Umbilical cord (tissue), 2 donors: ENCODE data around the gene IL16. TPM values are rescaled to one million over a fixed set of nuclear protein-coding genes. Genes with fewer than 3 reads are reported as not detected.

Source experiments
- DNase-seq: peaks from one replicate; pipeline ENCODE4 v3.0.0-alpha.2; 2015; ENCODE audit warnings: low spot score
- total RNA-seq: library from RNA; depleted of rRNA; stranded (reverse); fragments of >200 nt; gene quantifications from one replicate; pipeline ENCODE4 v1.2.3, GENCODE V29; 2014; ENCODE audit warnings: low replicate concordance; ENCODE audit not compliant: insufficient read depth

IL16 gene
- total RNA-seq, 1 donor from 2014 or later: 7.2 TPM

DNA sequence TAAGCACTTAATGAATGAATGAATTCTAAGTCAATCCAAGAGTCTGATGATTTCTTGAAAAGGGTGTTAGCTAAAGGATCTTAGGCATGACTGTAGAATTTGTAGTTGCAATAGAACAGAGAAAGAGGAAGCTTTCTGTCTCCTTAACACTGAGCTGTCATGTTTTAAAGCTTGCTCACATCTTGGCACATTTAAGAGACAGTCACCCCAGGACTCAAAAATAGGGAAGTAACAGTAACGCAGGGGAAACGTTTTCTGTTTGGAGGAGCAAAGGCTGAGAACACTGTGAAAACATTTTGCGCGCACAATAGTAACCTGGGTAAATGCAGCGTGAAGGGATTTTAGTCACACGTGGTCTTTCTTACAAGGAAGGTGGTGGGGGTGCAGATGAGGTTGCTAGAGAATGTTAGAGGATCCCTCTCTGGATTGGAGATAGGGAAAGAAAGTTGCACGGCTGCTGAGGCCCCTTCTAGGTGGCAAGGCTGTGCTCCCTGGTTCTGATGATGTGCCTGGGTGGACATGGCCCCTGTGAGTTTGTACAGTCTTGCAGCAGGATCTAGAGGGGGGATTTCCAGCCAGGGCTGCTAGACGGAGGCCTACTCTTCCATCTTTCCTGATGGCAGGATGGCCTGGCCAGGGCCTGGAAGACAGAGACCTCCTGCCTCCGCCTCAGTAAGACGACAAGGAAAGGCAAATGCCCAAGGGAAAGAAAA is 115.2 kb downstream of the IL16 start:
- no peak for DNase-seq

DNA sequence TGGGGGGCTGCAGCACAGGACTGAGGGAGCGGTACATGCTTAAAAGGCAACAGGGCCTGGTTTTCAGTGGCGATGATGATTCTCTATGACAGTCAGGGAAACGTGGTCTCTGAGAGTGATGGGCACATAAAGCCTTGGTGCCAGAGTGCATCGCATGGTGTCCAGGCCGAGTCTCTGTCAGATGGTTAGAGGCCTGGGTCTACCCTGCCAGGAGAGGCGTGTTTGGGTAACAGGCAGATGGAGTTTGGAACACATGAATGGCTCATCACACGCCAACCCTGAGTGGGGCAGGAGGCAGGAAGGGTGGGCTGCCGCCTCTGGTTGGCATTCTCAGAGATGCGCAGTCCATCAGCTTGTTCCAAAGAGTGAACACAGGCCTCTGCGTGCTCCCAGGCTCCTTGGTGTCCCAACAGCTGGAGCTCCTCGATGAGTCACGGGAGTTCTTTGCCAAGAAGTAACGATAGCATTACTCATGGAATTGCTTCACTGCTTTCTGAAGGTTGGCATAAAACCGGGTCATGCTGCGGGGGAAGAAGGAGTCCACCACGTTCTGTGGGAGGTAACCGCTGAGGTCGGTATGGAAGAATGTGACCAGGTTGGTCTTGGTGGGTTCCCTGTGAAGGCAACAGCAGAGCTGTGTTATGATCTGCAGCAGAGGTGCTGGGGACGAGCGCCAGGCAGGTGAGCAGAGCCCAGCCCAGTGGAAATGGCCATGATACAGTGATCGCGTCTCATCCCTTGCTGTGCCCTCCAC is 116.3 kb downstream of the IL16 start:
- peak; percentile 94 for DNase-seq

DNA sequence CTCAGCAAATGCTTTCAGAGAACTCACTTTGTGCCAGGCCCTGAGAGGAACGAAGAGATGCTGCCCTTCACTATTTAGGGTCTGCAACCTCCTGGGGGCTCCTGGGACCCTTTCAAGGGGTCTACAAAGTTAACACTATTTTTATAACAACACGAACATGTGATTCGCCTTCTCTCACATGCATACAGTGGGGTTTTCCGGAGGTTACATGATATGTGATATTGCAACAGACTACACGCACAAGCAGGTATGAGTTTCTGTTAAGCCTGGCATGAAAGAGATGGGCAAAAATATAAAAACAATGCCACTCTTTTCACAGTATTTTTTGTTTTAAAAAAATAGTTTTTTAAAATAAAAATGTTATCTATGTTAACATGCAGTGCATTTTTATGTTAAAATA is 117.0 kb downstream of the IL16 start:
- DNase-seq: no peak

DNA sequence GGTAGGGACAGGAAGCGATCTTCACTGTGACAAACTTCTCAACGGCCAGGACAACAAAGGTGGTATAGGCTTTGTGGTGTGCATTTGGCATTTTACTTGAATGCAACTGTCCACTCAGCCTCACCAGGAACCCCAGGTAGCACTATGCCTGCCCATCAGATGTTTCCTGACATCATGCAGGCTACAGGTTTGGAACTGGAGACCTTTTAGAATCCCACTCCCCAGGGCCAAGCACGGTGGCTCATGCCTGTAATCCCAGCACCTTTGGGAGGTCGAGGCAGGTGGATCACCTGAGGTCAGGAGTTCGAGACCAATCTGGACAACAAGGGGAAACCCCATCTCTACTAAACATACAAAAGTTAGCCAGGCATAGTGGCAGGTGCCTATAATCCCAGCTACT is 117.7 kb downstream of the IL16 start:
- DNase-seq: no peak

DNA sequence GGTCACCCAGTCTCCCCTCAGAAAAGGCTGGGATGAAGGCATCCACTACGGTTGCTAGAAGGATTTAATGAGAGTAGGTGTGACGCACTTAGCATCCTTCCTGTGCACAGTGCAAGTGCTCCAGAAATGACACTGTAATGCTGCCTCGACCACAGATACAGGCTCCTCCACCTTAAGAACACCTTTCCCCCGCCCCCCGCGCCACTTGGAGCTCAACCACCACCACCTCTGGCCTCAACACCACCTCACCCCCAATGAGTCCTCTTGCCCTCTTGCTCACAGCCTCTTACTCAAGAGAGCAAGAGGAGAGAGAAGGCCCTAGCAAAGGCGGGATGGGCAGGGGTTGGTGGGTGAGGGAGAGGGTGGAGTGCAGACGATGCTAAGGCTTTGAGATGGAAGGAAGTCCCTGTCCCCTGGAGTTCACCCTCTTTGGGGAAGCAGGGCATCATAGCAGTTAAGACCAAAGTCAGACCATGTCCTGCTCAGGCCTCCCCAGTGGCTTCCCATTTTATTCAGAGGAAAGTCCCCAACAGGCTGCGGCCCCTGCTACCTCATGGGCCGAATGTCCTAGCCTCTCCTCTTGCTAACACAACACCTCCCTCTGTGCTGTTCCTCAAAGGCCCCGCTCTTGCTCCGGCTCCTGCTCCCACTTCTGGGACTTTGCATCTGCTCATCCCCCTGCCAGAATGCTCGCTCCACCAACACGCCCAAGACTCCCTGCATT is 118.9 kb downstream of the IL16 start:
- no peak for DNase-seq

DNA sequence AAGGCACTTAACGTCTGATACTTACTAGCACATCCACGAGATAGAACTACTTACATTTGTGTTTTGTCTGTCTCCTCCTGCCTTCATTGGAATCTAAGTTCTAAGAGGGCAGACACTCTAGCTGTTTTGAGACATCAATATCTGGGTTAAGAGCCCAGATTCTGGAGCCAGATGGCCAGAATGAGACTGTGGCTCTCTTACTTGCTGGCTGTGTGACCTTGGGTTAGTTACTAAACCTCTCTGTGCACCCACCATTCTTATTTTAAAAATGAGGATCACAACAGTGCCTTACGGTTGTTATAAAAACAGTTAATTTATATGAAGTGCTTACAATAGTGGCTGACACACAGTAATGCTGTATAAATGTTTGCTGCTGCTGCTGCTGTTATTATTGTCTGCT is 119.6 kb downstream of the IL16 start:
- no peak for DNase-seq

DNA sequence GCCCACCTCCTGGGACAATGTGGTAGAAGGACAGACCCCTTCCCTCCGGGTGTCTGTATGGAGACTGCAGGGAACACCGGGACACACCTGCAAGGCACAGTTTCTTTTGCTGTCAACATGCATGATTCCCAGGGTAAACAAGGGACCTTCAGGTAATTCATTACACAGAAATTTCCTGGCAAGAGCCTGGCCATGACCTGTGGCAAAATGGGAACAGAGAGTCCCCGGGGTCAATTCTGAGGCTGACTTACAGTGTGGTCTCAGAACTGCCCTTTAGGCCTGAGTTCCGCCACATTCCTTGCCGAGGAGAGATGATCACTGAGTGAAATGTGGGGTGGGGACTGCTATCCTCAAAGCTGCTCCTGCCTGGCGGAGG is 121.0 kb downstream of the IL16 start:
- DNase-seq: no peak

DNA sequence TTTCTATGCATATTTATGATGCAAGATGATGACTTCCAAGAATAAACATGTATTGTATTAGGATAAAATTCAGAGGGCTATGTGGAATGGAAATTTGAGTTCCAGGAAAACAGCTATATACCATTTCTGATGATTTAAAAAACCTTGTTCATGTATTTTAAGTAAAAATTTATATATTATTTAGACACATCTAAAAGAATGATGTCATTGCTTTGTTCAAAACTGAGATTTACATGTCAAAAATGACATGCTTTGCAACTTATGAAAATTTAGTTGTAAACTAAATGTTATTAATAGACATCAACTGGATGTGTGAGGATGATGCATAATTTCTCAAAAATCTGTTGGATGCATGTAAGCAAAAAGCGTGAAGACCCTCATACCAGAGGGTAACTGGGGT is 125.0 kb downstream of the IL16 start:
- no peak for DNase-seq

DNA sequence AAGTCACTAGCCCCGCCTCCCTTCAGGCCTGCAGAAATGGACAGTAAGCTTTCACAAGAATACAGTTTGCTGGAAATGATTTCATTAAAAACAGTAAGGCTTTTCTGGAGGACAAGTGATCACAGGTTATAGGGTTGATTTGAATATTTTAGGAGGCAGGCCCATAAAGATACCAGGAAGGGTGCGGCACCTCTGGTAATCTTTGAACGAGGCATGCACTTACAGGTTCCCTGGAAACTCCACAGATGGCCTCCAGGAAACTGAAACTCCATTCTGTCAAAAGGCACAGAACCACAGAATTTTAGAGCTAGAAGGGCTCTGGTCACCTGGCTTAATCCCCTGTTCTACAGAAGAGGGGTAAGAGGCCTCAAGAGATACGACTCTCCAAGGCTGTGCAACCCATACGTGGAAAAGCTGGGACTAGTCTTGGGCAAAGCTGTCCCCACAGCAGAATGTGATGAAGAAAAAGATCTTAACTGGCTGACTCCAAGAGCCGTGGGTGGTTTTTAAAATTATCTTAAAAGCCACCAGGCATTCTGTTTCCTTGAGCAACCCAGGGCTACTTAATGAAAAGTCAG is 126.1 kb downstream of the IL16 start:
- DNase-seq: peak; percentile 35

DNA sequence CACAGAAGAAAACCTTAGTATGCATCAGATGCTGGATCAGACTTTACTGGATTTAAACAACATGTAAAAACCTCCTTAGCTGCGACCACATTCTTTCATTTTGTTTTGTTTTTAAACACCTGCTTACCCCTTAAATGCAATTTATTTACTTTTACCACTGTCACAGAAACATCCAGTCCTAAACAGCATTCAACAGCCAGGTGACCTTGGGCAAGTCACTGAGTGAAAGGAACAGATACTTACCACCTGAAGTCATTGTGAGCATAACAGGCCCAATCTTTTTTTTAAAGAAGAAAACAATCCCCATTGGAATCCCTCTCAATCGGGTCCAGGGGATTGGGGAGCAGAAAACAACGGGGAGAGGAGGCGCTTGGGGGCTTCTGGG is 126.9 kb downstream of the IL16 start:
- DNase-seq: no peak

DNA sequence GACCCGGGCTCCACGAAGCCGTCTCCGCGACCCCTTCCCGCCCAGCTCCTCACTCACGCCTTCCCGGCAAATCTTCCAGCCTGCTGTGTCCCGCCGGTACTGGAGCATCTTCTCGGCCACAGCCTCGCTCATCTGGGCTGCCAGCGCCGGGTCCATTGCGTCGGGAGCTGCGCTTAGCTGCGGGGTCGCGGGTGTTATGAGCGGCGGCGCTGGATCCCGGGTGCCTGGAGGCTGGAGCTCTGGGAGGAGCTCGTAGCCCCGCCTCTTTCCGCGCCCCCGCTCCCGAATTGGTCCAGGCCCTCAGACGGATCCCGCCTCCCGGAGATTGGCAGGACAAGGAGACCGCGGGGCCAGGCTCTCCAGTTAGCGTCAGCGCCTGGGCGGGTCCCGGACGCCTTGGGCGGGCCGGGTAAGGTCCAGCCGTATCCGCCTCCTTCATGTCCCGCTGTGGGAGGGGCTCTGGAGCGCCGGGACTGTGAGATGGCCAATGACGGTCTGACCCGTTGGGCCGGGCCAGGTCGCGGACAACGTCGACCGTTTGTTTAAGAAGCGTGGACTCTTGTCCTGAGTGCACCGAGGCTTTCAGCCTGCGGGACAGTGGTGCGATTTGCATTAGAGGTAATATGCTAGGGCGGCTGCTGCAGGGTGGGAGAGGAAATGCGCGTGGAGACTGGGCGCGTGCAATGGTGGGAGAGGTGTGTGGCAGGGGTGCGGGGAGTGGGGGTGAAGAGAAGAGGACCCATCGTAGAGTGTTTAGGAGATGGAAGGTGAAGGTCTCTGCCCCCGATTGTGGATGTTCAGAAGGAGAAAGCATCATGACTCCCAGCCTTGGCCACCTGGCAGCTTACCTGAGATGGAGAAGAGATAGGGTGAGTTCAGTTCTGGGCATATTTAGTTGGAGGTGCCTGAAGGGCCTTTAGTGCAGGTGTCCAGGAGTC is 127.5 kb downstream of the IL16 start, which contains the start of gene STARD5:
Gene STARD5, minus strand, starts transcription at position 198 of the 938 bp plus-strand sequence. Its CDS starts 42 bp downstream, at position 156.
- peak; percentile 99 for DNase-seq

DNA sequence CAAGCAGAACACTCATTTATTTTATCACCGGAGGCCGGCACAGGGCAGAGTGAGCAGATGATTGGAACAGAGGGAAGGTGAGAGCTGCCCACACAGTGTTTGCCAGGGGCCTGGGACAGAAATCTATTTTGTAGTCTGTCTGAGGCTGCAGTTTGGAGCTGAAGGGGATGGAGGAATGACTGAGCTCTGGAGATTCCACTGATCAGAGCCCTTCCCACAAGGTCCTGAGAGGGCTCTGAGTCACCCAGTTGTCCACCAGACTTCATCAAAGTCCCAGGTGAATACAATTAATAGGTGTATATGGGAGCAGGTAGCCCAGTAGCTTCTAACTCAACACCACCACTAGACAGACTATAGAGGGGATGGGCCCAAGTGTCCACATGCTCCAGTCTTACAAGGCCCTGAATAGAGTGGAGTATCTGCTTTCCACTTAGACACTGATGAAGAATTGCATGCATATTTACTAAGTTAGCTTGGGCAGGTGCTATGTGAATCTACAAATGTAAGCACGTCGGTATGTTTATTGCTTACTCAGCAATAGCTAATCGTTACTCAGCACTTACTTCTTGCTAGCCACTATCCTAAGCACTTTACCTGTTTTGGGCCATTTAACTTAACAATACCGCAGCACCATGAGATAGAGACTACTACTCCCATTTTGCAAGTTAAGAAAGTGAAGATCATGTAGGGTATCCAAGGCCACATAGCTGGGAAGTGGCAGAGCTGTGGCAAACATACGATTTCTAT is 130.0 kb downstream of the IL16 start:
- DNase-seq: no peak

DNA sequence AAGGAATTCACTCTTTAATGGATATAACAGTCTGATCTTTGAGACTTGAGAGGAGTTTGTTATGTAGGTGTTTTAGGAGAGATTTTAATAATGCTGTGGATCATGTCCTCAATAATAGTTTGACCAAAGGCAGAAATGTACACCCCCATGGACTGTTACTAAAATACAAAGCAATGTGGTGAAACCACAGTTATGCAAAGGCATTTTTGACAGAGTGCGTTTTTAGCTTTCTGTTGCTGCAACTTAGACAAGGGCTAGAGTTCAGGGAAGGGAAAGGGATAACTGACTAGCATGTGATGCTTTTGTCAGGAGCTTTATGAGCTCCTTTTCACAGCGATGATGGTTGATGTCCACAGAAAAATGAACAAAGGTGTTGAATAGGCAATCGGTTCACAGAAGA is 130.8 kb downstream of the IL16 start:
- peak; percentile 38 for DNase-seq

DNA sequence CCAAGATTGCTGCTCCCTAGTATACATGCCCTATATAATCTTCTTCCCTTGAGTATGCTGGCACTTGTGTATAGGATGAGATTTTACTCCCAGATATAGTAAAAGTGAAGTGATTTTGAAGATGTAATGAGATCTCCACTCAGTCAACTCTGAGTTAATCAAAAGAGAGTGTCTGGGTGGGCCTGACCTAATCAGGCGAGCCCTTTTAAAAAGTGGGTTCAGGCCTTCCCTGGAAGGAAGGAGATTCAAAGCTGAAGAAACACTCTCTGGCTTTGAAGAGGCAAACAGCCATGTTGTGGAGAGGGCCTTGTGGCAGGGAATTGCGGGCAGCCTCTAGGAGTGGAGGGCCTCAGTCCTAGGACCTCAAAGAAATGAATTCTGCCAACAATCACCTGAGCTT is 132.8 kb downstream of the IL16 start:
- DNase-seq: no peak

DNA sequence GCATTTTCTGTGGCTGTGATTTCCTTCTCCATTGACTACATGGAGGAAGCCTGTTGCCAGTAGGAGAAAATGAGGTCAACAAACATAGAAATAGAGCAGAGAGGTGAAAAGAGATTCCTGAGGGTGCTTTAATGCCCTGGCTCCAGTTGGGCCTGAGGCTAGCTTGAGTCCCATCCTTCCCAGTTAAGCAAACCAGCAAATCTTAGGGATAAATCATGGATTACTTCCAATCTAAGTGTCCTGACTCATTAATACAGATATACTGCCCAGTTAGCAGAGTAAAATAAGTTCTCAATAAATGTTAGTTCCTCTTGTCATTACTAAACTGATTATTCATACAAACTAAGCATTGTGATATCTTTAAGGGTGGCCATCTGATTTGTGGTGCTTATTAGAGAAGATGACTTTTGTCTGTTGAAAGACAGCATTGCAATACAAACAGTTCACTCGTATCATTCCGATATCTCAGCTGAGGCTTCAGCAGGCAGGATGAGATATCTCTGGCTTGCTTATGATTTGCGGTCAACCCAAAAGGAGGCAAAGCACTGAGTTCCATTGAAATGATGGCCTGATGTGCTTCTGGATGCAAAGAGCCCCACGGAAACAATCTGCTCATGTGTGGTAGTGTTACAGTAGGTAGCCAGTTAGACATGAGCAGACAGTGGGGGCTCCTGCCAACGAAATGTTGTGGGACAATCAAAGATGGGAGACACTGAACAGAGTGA is 133.8 kb downstream of the IL16 start:
- peak; percentile 68 for DNase-seq

DNA sequence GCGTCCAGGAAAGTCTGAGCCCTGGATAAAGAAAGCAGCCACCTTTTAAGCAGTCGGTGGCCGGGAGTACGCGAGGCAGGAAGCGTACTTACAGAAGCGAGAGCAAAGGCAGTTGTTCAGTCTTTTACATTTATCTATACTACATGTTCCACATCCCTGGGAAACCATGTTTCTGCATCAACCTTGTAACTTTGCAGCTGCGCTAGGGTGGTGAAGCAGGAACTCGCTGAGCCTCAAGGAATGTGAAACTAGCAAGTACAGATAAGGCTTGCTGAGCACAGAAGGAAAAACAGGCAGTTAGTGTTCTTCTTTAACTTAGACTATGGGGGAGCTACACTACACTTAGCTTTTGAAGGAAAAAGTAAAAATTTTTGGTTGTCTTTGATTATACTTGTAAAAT is 134.5 kb downstream of the IL16 start:
- peak; percentile 86 for DNase-seq

DNA sequence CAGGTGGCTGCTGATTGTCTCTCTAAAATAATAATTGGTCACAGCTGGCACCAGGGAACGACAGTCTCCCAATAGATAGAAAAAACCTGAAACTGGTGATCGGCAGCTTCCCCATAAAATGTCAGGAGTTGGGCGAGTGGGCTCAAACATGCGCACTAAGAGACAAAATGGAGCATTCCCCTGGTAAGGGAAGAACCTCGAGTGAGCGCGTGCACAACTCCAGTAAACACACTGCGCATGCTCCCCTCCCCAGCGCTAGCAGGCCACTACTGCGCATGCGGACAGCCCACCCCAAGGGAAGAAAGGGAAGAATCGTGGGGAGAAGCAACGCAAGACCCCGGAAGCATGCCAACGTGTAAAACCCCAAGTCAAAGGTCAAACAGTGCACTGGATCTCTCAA is 134.9 kb downstream of the IL16 start:
- DNase-seq: no peak

DNA sequence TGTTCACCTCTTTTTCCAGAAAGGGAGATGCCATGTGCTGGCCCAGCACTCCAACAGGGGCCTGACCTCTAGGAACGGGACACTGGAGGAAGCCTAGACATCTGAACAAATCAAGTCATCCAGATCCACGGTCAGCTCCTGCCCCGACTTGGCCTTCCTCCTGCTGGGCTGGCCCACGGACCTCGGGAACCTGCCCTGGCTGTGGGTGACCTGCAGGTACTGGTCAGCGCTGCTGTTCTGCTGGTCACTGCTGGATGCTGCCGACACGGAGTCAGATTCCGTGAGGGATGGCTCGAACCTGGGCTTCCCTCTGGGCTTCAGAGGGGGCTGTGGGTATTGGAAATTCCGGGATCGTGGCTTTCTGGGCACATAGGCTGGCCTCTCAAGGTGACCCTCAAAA is 135.6 kb downstream of the IL16 start:
- DNase-seq: no peak

DNA sequence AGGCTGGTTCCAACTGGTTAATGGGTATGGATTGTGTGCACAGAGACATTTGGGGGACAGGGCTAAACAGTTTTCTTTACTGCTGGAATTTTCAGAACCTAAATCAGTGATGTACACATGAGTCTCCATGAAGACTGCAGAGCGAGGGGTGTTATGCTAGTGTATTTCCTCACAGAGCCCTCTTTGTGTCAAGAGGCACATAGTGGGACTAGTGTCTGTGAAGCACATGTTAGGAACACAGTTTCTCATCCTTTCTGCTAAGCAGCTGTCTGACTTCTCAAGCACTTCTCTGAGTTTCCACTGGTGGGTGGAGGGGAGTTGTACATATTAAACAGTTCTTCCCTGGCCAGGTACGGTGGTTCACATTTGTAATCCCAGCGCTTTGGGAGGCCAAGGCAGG is 136.7 kb downstream of the IL16 start:
- DNase-seq: no peak
